GM12878 (cell line): ENCODE data around the gene AGAP3.

ENCODE experiments used
- BHLHE40 ChIP-seq, 2 experiments: fragments of 450-650 bp in 1 of 2; IDR thresholded peaks; 2 replicates each; pipeline ENCODE4 v1.6.1; 2011 to 2017; ENCODE audit warnings: low read depth in 2 of 2, borderline replicate concordance in 1 of 2, improper control_type of control experiment in 1 of 2, low read length in 1 of 2, mild to moderate bottlenecking in 1 of 2
- CTCF ChIP-seq, 3 experiments: IDR thresholded peaks in 2 of 3; conservative IDR thresholded peaks in 1 of 3; 2 replicates each; pipeline ENCODE4 v1.5.1; 2011; ENCODE audit warnings: low read depth in 3 of 3, low read length in 3 of 3, mild to moderate bottlenecking in 3 of 3, control low read depth in 2 of 3, moderate library complexity in 2 of 3, inconsistent platforms in 1 of 3, mixed read lengths in 1 of 3; ENCODE audit not compliant: control insufficient read depth in 2 of 3, insufficient read depth in 1 of 3; ENCODE audit errors: extremely low read depth in 1 of 3
- EP300 ChIP-seq, 2 experiments: fragments of 150-350 bp in 1 of 2; IDR thresholded peaks; 2 replicates each; pipeline ENCODE4 v1.6.1; 2011 to 2012; ENCODE audit warnings: low read depth in 2 of 2, low read length in 2 of 2, borderline replicate concordance in 1 of 2, improper control_type of control experiment in 1 of 2, inconsistent platforms in 1 of 2; ENCODE audit not compliant: control insufficient read depth in 1 of 2
- RAD21 ChIP-seq: IDR thresholded peaks from 2 replicates; pipeline ENCODE4 v1.6.1; 2011; ENCODE audit warnings: mild to moderate bottlenecking, low read depth, low read length, moderate library complexity; ENCODE audit not compliant: insufficient read depth
- SUZ12 ChIP-seq: fragments of 200-600 bp; sonication (generic); IDR thresholded peaks from one replicate; pipeline ENCODE4 v1.6.1; 2018; ENCODE audit warnings: antibody characterized with exemption, mild to moderate bottlenecking; ENCODE audit not compliant: unreplicated experiment

- TF ChIP-seq CTCF (IDR thresholded peaks at IDR 0.05 in 2 of 3, conservative IDR thresholded peaks at IDR 0.05 in 1 of 3; ENCODE audit: control insufficient read depth in 2 of 3, extremely low read depth in 1 of 3, insufficient read depth in 1 of 3, low read depth in 3 of 3, low read length in 3 of 3) (no peak), EP300 (IDR thresholded peaks at IDR 0.05; ENCODE audit: borderline replicate concordance in 1 of 2, control insufficient read depth in 1 of 2, low read depth in 2 of 2, low read length in 2 of 2) (no peak), RAD21 (no peak), BHLHE40 (IDR thresholded peaks at IDR 0.05; ENCODE audit: borderline replicate concordance in 1 of 2, low read depth in 2 of 2, low read length in 1 of 2) (no peak), SUZ12 (no peak)
These were observed 82.5 kb downstream of the AGAP3 start for GRCh38 chr7:151168787-151169162.
